ENCODE data around the gene GPRIN2. TPM values are rescaled to one million over a fixed set of nuclear protein-coding genes. Genes with fewer than 3 reads are reported as not detected.

The GPRIN2 gene
- polyA plus RNA-seq, 1 of the 3 experiments (the other 2 are of a cell fraction) = 0.03 TPM

GRCh38 chr10:46525177-46525823 is 31.2 kb downstream of the GPRIN2 start:
- H2AFZ ChIP-seq (ENCODE audit: low read depth) = peak overlapping the region; percentile 91; the same call in 1 of the 2 replicates
- peaks cover 21 to 22% of the 10 kb centered on the region in 2 experiments; a peak in 3 of 4 replicates for H3K4me1 ChIP-seq (ENCODE audit: control insufficient read depth in 1 of 2, insufficient read depth in 2 of 2, low read depth in 1 of 2, low read length in 1 of 2)
- H3F3A ChIP-seq (replicated peaks; ENCODE audit: insufficient read depth) = peaks cover 14% of the 10 kb centered on the region
- ChIA-PET POLR2A (no interaction called here), CTCF (no interaction called here)
- H3K4me2 ChIP-seq = no peak overlapping the region
- no peaks in the 10 kb centered on the region for H3K9me3 ChIP-seq
- TF ChIP-seq, protein P1, sequence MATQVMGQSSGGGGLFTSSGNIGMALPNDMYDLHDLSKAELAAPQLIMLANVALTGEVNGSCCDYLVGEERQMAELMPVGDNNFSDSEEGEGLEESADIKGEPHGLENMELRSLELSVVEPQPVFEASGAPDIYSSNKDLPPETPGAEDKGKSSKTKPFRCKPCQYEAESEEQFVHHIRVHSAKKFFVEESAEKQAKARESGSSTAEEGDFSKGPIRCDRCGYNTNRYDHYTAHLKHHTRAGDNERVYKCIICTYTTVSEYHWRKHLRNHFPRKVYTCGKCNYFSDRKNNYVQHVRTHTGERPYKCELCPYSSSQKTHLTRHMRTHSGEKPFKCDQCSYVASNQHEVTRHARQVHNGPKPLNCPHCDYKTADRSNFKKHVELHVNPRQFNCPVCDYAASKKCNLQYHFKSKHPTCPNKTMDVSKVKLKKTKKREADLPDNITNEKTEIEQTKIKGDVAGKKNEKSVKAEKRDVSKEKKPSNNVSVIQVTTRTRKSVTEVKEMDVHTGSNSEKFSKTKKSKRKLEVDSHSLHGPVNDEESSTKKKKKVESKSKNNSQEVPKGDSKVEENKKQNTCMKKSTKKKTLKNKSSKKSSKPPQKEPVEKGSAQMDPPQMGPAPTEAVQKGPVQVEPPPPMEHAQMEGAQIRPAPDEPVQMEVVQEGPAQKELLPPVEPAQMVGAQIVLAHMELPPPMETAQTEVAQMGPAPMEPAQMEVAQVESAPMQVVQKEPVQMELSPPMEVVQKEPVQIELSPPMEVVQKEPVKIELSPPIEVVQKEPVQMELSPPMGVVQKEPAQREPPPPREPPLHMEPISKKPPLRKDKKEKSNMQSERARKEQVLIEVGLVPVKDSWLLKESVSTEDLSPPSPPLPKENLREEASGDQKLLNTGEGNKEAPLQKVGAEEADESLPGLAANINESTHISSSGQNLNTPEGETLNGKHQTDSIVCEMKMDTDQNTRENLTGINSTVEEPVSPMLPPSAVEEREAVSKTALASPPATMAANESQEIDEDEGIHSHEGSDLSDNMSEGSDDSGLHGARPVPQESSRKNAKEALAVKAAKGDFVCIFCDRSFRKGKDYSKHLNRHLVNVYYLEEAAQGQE (IDR thresholded peaks at IDR 0.05; ENCODE audit: low read depth, low read length) = no peak
- TF ChIP-seq FOXM1 (IDR thresholded peaks at IDR 0.05; ENCODE audit: low read depth) = no peak
- TF ChIP-seq MEF2A (IDR thresholded peaks at IDR 0.05; ENCODE audit: borderline replicate concordance, low read depth) = no peak
- TF ChIP-seq GATA2 (CRISPR knock-in tag; IDR thresholded peaks at IDR 0.05) = no peak
- TF ChIP-seq, protein P2, sequence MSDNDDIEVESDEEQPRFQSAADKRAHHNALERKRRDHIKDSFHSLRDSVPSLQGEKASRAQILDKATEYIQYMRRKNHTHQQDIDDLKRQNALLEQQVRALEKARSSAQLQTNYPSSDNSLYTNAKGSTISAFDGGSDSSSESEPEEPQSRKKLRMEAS (IDR thresholded peaks at IDR 0.05; ENCODE audit: low read depth) = no peak
- TF ChIP-seq SIN3A (IDR thresholded peaks at IDR 0.05; ENCODE audit: borderline replicate concordance, low read depth, low read length) = no peak
- TF ChIP-seq, protein P3, sequence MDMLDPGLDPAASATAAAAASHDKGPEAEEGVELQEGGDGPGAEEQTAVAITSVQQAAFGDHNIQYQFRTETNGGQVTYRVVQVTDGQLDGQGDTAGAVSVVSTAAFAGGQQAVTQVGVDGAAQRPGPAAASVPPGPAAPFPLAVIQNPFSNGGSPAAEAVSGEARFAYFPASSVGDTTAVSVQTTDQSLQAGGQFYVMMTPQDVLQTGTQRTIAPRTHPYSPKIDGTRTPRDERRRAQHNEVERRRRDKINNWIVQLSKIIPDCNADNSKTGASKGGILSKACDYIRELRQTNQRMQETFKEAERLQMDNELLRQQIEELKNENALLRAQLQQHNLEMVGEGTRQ (IDR thresholded peaks at IDR 0.05; ENCODE audit: borderline replicate concordance, low read depth, low read length) = no peak
- no peak for TF ChIP-seq NRF1 (IDR thresholded peaks at IDR 0.05; ENCODE audit: low read depth, low read length)
- no peak for TF ChIP-seq MXI1 (IDR thresholded peaks at IDR 0.05; ENCODE audit: low read depth, low read length)
- no peaks in the 10 kb centered on the region for H3K27me3 ChIP-seq (ENCODE audit: insufficient read depth)
- H3K9ac ChIP-seq = peak overlapping the region; percentile 30; the same call in 1 of the 2 replicates
- peak; percentile 36 for DNase-seq
- 58% methylated on average over 5 of the region's 5 CpGs for WGBS (ENCODE audit: low lambda C conversion rate)
- no peaks in the 10 kb centered on the region for H3K79me2 ChIP-seq (ENCODE audit: insufficient read depth)
- H3K9me2 ChIP-seq = no peaks in the 10 kb centered on the region
- peak overlapping the region in 1 of 2 experiments; percentile 55; a peak in 2 of 4 replicates for H3K27ac ChIP-seq (ENCODE audit: low read depth in 2 of 2, low read length in 1 of 2)
- H4K20me1 ChIP-seq (ENCODE audit: insufficient read depth) = no peaks in the 10 kb centered on the region
- no peak overlapping the region for H3K4me3 ChIP-seq (ENCODE audit: low read depth in 2 of 2, low read length in 1 of 2)
- no peaks in the 10 kb centered on the region for H3K36me3 ChIP-seq (replicated peaks in 1 of 2; ENCODE audit: control insufficient read depth in 1 of 2, insufficient read depth in 2 of 2, low read length in 1 of 2)

DNA sequence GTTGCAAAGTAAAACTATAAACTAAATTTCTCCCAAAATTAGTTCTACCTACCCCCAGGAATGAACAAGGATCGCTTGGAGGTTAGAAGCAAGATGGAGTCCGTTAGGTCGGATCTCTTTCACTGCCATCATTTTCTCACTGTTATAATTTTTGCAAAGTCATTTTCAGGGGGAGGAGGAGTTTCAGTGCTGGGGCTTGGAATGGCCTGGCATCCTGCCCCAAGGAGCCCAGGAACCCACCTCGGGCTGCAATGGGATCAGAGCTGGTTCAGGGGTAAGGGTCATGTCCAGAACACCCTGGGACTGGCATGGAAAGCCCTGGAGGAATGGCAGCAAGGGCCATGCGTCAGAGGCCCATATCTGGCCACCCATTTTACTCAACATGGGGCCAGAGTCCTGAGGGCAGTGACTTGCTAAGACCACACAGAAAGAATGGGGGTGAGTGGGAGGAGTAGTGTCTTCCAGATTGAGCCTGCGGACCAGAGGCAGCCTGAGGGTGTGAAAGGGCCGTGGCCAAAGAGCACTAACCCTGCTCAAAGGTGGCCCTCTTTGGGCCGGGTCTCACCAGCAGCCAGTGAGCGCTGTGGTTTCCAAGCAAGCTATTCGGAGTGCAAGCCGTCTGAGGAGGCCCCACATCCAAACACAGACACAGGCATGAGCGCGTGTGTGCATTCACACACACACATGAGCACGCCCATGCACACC is 31.8 kb downstream of the GPRIN2 start:
- ChIA-PET CTCF (interaction anchor here (0.9 kb wide), 1 partner anchor 492 kb away, joined by 4 read pairs; no protein-coding TSS in a partner anchor), POLR2A (no interaction called here)
- peak overlapping the region; percentile 30; the same call in 1 of the 2 replicates for H3K9ac ChIP-seq
- peaks cover 21 to 22% of the 10 kb centered on the region in 2 experiments; a peak in 3 of 4 replicates for H3K4me1 ChIP-seq (ENCODE audit: control insufficient read depth in 1 of 2, insufficient read depth in 2 of 2, low read depth in 1 of 2, low read length in 1 of 2)
- no peaks in the 10 kb centered on the region for H3K36me3 ChIP-seq (replicated peaks in 1 of 2; ENCODE audit: control insufficient read depth in 1 of 2, insufficient read depth in 2 of 2, low read length in 1 of 2)
- H3K79me2 ChIP-seq (ENCODE audit: insufficient read depth) = no peaks in the 10 kb centered on the region
- no peak overlapping the region for H3K4me3 ChIP-seq (ENCODE audit: low read depth in 2 of 2, low read length in 1 of 2)
- H3K4me2 ChIP-seq = peak overlapping the region; percentile 18
- no peaks in the 10 kb centered on the region for H4K20me1 ChIP-seq (ENCODE audit: insufficient read depth)
- peak; percentile 46 for DNase-seq
- H3F3A ChIP-seq (replicated peaks; ENCODE audit: insufficient read depth) = peaks cover 14% of the 10 kb centered on the region
- no peaks in the 10 kb centered on the region for H3K27me3 ChIP-seq (ENCODE audit: insufficient read depth)
- no peaks in the 10 kb centered on the region for H3K9me3 ChIP-seq
- TF ChIP-seq YY1 (IDR thresholded peaks at IDR 0.05; ENCODE audit: low read depth) = peak; percentile 23; the same call in 1 of the 2 replicates
- no peak for TF ChIP-seq IRF3 (IDR thresholded peaks at IDR 0.05; ENCODE audit: low read depth, low read length)
- peak overlapping the region in 1 of 2 experiments; percentile 55; a peak in 2 of 4 replicates for H3K27ac ChIP-seq (ENCODE audit: low read depth in 2 of 2, low read length in 1 of 2)
- peak overlapping the region; percentile 91 for H2AFZ ChIP-seq (ENCODE audit: low read depth)
- H3K9me2 ChIP-seq = no peaks in the 10 kb centered on the region
- 81% methylated on average over 14 of the region's 14 CpGs for WGBS (ENCODE audit: low lambda C conversion rate)

All from SK-N-SH (cell line).